ENCODE data around the gene EGLN3.

GRCh38 chr14:34000396-34000795 is 49.5 kb upstream of the EGLN3 start:
- no peak for TF ChIP-seq CTCF (IDR thresholded peaks at IDR 0.05)
- TF ChIP-seq POLR2A (IDR thresholded peaks at IDR 0.05), result no peak
- TF ChIP-seq POLR2AphosphoS5 (IDR thresholded peaks at IDR 0.05; ENCODE audit: insufficient read depth in 1 of 2, low read depth in 1 of 2), result no peak
